NCI-H2107 treated with DMSO at 0.1 percent for 48 hours (cell line): Measurements from ENCODE around the gene GPR55.
"Not testable (repeated sequence)": the region's sequence is repeated elsewhere in the genome, so short reads cannot be mapped to it uniquely, and the experiment has no call there.

Experiments
- DNase-seq: peaks from one replicate; lab custom pipeline; 2025; ENCODE audit not compliant: unreplicated experiment; lab: John Stamatoyannopoulos, UW

GPR55 gene

GRCh38 chr2:230924470-230925341 is at the start of gene GPR55:
Gene GPR55, minus strand, starts transcription at chr2:230925242. Its CDS starts 14,280 bp downstream, at chr2:230910962.
- no peak for DNase-seq

- DNase-seq, result no peak
These were observed 49.3 kb upstream of the GPR55 start for GRCh38 chr2:230974096-230974913.

- no peak for DNase-seq
These were observed 47.0 kb upstream of the GPR55 start for GRCh38 chr2:230972046-230972445.

- no peak for DNase-seq
These were observed 44.6 kb upstream of the GPR55 start for GRCh38 chr2:230969659-230970015.

GRCh38 chr2:230968921-230969658 is 44.0 kb upstream of the GPR55 start:
- no peak for DNase-seq

GRCh38 chr2:230968314-230968713 is 43.3 kb upstream of the GPR55 start:
- DNase-seq, result not testable (repeated sequence)

- no peak for DNase-seq
These were observed 42.1 kb upstream of the GPR55 start for GRCh38 chr2:230967113-230967512.

- DNase-seq, result no peak
These were observed 39.2 kb upstream of the GPR55 start for GRCh38 chr2:230964136-230964730.

- DNase-seq, result no peak
These were observed 36.0 kb upstream of the GPR55 start for GRCh38 chr2:230961091-230961491.

GRCh38 chr2:230960026-230960425 is 35.0 kb upstream of the GPR55 start:
- DNase-seq, result no peak

- DNase-seq, result no peak
These were observed 34.0 kb upstream of the GPR55 start for GRCh38 chr2:230958820-230959756.

GRCh38 chr2:230957756-230958391 is 32.8 kb upstream of the GPR55 start:
- DNase-seq, result no peak

- no peak for DNase-seq
These were observed 32.0 kb upstream of the GPR55 start for GRCh38 chr2:230956827-230957755.

- DNase-seq, result no peak
These were observed 30.2 kb upstream of the GPR55 start for GRCh38 chr2:230955163-230955737.

GRCh38 chr2:230954746-230955145 is 29.7 kb upstream of the GPR55 start:
- DNase-seq, result no peak

GRCh38 chr2:230953845-230954244 is 28.8 kb upstream of the GPR55 start:
- DNase-seq, result no peak

- no peak for DNase-seq
These were observed 27.3 kb upstream of the GPR55 start for GRCh38 chr2:230952226-230952956.
